HG03520 (cell line): ENCODE measurements around the gene CDX1.

ENCODE experiments used
- ATAC-seq: cut with Tn5 transposase; IDR thresholded peaks from one replicate; pipeline ENCODE4 v1.9.1; 2021; ENCODE audit warnings: mild to moderate bottlenecking, moderate library complexity; ENCODE audit not compliant: unreplicated experiment

Gene CDX1

DNA sequence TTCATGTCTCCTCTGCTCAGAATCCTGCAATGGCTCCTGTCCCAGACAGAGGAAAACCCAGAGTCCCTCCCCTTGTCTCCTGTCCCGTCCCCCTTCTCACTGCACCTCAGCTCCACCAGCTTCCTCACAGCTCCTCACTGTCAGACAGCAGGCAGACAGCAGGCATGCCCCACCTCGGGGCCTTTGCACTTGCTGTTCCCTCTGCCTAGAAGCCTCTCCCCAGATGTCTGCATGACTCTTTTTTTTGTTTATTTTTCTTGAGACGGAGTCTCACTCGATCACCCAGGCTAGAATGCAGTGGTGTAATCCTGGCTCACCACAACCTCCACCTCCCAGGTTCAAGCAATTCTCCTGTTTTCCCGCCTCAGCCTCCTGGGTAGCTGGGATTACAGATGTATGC lies 14.4 kb downstream of the CDX1 start:
- no peak for ATAC-seq

DNA sequence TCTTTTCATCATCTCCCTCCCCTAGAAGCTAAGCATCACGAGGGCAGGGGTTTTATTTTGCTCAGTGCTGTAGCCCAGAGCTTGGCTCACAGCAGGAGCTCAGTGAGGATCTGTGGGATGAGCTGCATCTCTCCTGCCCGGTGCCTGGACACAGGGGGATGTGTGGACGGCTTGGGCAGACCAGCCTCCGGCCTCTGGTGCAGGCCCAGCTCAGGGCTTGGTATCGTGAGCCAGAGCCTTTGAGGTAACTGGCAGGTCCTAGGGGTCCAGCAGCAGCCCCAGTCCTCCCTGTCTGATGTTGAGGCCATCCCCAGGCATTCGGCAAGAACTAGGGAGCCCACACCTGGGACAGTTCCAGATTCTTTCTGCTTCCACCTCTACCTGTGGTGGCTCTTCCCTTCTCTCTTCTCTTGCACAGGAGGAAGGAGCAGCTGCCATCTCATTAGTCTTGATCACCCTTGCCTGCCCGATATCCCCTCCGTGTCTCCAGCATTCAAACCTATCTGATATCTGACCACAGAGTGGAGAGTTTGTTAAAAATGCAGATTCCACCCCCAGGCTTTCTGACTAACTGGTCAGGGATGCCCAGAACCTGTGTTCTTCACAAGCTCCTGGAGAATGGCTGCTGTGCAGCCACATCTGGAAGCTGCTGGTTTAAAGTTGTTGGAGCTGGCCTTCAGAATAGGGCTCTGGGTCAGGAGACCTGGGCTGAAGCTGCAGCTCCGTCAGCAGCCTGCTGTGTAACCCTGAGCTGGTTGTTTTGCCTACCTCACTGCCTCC lies 15.4 kb downstream of the CDX1 start:
- no peak for ATAC-seq

DNA sequence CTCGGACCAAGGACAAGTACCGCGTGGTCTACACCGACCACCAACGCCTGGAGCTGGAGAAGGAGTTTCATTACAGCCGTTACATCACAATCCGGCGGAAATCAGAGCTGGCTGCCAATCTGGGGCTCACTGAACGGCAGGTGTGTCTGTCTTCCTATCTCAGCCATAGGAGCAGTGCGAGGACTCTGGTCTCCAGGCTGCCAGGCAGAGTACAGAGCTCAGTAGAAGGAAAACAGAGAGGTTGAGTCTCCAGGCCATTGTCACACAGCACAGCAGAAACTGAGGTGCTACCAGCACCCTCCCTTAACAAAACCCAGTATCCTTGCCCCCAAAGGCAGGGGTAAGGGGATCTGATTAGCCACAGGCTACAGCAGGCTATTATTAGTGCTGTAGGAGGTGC lies 16.2 kb downstream of the CDX1 start:
- no peak for ATAC-seq

DNA sequence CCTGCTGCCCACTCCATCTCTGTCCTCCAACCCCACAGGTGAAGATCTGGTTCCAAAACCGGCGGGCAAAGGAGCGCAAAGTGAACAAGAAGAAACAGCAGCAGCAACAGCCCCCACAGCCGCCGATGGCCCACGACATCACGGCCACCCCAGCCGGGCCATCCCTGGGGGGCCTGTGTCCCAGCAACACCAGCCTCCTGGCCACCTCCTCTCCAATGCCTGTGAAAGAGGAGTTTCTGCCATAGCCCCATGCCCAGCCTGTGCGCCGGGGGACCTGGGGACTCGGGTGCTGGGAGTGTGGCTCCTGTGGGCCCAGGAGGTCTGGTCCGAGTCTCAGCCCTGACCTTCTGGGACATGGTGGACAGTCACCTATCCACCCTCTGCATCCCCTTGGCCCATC lies 16.9 kb downstream of the CDX1 start:
- ATAC-seq, result no peak

DNA sequence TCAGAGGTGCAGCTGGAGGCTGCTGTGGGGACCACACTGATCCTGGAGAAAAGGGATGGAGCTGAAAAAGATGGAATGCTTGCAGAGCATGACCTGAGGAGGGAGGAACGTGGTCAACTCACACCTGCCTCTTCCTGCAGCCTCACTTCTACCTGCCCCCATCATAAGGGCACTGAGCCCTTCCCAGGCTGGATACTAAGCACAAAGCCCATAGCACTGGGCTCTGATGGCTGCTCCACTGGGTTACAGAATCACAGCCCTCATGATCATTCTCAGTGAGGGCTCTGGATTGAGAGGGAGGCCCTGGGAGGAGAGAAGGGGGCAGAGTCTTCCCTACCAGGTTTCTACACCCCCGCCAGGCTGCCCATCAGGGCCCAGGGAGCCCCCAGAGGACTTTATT lies 17.4 kb downstream of the CDX1 start:
- ATAC-seq, result no peak

DNA sequence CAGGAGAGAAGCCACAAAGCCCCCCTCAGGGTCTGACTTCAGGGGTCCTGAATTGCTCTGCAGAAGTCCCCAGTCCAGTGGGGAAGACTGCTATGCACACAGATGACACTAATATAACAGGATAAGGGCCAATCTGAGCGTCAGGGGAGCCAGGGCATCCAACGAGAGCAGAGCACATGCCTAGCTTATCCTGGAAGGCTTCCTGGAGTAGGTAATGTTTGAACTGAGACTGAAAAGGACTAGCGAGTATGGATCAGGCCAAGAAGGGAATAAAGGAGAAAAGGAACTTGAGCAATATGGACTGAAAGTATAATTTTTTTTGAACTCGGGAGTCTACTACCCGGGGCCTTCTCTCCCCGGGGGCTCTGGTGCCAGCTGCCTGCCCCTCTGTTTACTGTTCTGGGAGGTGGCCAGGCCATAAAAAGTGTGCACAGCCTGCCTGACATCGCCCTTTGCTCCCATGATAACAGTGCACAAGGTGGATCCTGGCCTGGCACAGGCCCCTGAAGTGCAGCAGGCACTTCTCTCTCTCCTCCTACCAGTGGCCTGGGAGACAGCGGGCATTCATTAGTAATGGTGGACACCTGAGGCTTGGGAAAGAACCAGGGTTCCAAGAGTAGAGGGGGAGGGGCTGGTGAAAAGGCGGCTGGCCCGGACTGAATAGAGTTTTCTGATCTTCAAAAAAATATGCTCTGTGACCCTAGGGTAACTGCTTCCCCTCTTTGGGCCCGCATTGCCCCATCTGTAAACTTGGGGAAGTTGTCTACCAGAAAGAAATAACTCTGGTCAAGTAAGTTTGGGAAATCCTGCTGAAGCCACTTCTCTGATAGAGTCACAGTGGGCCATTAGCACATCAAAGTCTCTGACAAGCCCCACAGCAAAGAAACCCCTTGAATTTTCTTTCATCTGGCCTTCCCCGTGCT lies 18.7 kb downstream of the CDX1 start:
- no peak for ATAC-seq

DNA sequence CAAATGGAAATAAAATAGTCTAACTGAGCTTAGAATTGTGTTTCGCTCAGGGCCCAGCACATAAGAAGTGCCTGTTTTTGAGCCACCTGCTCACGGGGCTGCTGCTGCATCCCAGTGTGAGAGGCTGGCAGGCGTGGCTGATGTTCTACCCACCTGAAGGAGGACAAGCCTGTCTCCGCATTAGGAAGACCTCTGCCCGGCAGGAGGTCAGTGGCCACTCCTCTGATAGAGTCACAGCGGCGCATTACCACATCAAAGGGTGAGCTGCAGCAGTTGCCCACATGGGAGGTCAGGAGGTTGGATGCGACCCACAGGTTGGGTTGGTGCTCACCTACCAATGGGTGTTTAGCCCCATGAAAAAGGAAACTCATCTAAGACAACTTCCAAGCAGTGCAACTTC lies 19.6 kb downstream of the CDX1 start:
- ATAC-seq, result no peak

DNA sequence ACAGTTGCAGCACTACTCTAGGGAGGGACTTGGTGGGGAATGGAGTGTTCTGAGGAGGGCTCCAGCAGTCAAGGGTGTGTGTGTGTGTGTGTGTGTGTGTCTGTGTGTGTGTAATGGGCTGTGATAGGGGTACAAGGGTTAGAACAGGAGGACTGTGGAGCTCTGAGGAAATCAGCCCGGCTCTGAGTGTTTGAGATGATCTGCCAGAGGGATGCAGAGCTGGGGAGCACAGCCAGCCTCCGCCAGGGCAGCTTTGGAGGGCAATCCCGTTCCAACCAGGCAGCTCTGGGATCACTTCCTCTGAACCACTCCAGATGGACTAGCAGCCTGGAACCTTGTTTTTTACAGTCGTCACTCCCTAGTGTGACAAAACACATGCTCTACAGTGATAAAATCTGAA lies 20.3 kb downstream of the CDX1 start:
- ATAC-seq, result no peak

DNA sequence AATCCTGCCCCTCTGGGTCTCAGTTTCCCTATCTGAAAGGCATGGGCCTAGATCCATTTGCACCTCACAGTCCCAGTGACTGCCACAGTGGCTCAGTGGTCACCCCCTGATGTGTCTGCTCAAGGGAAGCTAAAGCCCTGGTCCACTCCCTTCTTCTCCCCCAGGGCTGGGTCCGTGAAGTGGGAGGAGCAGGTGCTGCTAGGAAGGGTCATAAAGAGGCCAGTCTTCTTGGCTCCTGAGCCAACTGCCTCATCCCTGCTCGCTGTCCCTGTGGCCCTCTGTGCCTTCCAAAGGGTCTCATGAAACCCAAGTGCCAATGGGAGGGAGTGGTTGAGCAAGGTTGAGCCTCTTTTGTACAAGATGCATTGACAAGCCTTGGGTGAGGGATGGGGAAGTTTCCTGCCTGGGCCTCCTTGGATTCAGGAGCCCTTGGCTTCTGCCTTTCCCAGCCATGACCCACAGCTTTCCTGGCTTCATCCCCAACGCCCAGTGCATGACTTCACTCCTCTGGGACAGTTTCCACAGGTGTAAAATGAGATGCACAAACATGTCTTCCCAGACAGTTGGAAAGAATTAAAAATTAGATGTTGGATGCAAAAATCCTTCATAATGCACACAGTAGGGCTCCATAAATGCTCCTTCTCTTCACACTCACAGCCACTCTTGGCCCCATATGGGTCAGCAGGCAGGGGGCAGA lies 21.7 kb downstream of the CDX1 start:
- ATAC-seq, result no peak

DNA sequence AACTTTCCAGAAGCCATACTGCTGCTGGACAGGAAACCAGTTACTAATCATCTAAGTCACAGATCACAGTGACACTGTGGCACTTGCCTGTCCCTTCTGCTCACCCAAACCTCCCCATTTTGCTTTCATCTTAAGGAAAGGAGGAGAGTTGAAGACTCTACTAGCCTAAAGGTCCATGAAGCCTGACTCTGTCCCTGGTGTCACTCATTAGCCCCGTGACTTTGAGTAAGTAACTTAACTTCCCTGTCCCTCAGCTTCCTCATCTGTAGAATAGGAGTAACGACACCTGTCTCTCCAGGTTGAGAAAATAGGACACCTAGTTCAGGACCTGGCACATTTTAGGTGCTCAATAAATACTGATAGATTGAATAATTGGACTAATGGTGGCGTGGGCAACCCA lies 22.7 kb downstream of the CDX1 start:
- no peak for ATAC-seq

DNA sequence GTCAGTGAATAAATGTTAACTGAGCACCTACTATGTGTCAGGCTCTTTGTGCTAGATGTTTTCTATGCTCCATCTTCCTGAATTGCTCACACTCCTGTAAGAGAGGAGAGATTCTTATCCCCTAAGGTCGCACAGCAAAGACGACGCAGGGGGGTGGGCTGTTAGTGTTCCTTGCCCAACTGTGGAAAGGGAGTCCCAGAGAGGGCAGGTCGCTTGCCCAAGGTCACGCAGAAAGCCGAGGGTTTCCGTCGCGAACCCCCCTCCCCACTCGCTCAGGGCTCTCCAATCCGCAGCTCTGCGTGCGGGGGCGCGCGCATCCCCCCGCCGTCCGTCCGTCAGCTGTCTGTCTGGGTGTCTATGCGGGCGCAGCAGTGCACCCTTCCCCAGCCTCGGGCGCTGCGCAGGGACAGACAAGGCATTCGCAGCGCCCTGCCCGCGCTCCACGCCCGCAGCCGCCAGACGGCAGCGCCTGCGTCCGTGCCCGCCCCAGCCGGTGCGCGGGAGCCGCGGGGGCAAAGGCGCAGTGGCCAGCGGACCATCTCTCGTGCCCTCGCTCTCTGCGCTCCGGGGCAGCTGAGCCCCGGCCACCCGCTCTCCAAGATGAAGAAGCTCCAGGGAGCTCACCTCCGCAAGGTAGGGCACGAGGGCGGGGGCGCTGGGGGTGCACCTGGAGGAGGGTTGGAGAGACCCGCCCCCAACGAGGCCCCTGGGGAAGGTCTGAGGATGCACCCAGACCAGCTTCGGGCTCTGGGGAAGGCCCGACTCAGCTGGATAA lies 23.3 kb downstream of the CDX1 start, which contains the start of gene SLC6A7:
TSS of gene SLC6A7 (plus strand) at position 335 of the 775 bp plus-strand sequence. CDS start at position 601, 266 bp downstream.
- no peak for ATAC-seq

DNA sequence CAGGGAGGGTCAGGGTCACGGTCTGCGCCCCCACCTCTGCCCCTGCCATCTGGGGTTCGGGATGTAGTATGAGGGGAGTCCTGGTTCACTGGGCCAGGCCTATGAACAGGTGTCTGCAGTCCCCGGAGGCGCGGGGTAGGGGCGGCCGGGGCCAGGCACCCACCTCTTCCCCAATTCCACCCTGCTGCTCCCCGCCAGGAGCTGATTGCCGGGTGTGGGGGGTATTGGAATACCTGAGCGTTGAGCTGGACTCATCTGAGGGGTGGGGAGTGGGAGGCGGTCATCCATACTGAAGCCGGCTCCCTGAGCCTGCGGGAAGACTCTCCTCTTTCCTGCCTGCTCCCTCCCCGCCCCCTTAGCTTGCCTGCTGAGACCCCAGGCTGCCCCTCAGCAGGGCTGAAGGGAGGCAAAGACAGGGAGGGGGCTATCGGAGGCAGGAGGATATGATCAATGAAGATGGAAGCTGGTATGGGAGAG lies 24.0 kb downstream of the CDX1 start:
- ATAC-seq, result no peak

DNA sequence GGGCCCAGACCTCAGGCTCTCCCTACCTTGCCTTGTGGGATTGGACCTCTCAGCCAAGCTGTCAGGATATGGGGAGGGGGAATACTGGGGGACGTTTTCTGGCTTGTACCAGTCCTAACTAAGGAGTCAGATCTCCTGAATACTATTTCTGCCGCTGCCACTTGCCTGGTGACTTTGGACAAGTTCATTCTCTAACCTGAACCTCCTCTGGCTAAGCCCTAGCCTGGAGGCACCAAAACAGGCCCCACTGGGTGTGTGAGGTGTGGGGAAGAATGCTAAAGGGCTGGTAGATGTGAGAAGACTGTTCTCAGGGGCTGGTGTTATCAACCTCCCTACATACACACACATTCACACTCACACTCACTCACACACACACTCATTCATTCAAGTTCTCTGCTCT lies 24.4 kb downstream of the CDX1 start:
- ATAC-seq, result no peak

DNA sequence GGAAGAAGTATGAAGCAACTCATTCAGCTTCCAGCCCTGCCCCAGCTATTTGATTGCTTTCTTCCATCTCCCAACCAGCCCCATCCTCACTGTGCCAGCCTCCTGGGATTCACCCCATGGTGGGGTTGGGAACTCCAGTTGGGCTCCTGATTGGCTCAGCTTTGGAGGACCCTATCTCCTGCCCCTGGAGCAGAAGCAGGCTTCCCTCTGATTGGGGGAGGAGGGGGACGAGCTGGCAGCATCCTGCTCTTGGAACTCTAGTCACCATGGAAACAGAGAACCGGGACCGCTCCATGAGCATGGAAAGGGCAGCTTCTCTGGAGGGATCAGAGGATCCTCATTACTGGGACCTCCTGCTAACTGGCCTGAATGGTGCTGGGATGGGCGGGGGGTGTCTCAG lies 25.9 kb downstream of the CDX1 start:
- ATAC-seq, result no peak

DNA sequence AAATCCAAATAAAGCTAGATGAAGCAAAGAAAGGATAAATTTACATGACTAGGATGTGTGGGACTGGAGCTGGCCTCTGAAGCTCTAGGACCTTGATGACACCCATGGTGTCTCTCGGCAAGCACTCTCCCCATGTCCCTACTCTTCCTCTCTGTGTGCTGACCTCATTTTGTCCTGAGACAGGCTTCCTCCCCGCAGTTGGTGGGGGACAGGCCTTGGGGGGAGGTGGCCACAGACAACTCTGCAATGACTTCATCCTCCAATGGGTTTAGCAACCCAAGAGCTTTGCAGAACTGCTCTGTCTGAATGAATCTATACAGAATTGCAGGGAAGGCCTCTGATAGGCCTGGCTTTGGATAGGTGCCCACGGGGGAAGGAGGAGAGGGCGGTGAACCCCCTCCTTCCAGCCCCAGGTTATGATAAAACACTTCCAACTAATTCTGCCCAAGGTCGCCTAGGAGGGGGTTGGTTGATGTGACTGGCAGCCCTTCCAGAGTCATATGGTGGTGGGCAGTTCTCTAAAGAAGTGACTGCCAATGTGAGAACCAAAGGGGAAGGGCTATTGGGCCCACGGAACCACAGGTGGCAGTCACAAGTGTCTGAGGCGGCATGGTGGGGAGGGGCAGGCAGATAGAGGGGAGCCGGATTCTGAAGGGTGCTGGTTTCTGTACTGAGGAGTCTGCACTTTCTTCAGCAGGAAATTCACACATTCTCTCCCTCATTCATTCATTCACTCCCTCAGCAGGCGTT lies 29.3 kb downstream of the CDX1 start:
- ATAC-seq, result no peak

DNA sequence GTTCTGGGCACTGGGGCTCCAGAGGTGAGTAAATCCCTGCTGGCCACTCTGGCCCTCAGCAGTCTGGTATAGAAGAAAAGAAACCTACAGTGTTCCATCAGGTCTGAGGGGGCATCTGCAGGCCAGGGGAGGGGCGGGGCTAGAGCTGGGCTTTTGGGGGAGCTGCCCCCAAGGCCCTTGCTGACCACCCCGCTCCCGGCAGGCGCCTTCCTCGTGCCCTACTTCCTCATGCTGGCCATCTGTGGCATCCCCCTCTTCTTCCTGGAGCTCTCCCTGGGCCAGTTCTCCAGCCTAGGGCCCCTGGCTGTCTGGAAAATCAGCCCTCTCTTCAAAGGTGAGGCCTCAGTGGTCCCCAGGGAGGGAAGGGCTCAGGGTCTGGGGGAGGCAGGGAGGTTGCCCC lies 29.9 kb downstream of the CDX1 start:
- ATAC-seq, result no peak

DNA sequence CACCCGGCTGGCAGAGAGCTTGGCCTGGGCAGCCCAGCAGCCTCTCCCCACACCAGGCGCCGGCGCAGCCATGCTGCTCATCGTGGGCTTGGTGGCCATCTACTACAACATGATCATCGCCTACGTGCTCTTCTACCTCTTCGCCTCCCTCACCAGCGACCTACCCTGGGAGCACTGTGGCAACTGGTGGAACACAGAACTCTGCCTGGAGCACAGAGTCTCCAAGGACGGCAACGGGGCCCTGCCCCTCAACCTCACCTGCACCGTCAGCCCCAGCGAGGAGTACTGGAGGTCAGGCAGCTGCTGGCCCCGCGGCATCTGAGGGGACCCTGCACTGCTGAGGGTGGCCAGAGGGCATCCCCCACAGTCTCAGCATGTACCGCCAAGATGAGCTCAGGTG lies 30.4 kb downstream of the CDX1 start:
- ATAC-seq, result no peak

DNA sequence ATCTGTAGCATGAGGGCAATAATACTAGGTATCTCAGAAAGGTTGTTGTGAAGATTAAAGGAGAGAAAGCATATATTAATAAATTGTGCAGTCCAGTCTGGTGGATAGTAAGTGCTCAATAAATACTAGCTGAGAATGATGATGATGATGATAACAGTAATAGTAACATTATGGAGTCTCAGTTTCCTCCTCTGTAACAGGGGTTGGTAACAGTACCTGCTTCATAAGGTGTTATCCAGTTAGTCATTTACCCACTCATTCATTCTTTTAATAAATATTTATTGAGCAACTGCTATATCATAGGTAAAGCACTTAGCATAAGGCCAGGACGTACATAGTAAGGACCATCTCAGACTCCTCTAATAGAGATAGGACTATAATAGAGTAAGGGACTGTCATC lies 30.9 kb downstream of the CDX1 start:
- no peak for ATAC-seq

DNA sequence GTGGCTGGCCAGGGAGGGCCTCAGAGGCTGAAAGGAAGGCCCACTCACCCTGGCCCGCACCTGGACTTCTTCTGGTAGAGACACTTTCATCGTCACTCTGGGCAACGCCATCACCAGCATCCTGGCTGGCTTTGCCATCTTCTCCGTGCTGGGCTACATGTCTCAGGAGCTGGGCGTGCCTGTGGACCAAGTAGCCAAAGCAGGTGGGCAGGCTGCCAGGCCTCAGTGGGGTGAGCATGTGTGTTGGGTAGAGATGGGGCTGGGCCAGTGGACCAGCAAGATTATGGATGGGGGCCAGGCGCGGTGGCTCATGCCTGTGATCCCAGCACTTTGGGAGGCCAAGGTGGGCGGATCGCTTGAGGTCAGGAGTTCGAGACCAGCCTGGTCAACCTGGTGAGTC lies 35.9 kb downstream of the CDX1 start:
- ATAC-seq, result no peak
